Ectodermal cell (in vitro differentiated cells): ENCODE data around the gene CDH2.

Source experiments
- H3K27ac ChIP-seq: 2 replicates; pipeline ENCODE4 v1.7.0; 2013; ENCODE audit warnings: mild to moderate bottlenecking, low read depth, low read length; ENCODE audit not compliant: insufficient read depth, poor library complexity, severe bottlenecking
- H3K27me3 ChIP-seq: 2 replicates; pipeline ENCODE4 v1.7.0; 2013; ENCODE audit warnings: mild to moderate bottlenecking, low read length; ENCODE audit not compliant: insufficient read depth, control insufficient read depth, poor library complexity, severe bottlenecking
- H3K36me3 ChIP-seq: one replicate; pipeline ENCODE4 v1.7.0; 2013; ENCODE audit warnings: low read length; ENCODE audit not compliant: control insufficient read depth, insufficient read depth
- H3K4me1 ChIP-seq: one replicate; pipeline ENCODE4 v1.7.0; 2013; ENCODE audit warnings: low read length; ENCODE audit not compliant: control insufficient read depth, insufficient read depth
- H3K4me3 ChIP-seq: 2 replicates; pipeline ENCODE4 v1.7.0; 2013; ENCODE audit warnings: low read depth, low read length, control low read depth; ENCODE audit not compliant: insufficient read depth
- H3K9me3 ChIP-seq: 2 replicates; pipeline ENCODE4 v1.7.0; 2013; ENCODE audit warnings: mild to moderate bottlenecking, low read length, moderate library complexity; ENCODE audit not compliant: control insufficient read depth
- WGBS, 2 experiments: methylation state at CpG; one replicate each; pipeline ENCODE4 v1.1.7; 2013; ENCODE audit warnings: missing lambda C conversion rate in 2 of 2; 5-methylcytosine and 5-hydroxymethylcytosine counted together

CDH2 gene

DNA sequence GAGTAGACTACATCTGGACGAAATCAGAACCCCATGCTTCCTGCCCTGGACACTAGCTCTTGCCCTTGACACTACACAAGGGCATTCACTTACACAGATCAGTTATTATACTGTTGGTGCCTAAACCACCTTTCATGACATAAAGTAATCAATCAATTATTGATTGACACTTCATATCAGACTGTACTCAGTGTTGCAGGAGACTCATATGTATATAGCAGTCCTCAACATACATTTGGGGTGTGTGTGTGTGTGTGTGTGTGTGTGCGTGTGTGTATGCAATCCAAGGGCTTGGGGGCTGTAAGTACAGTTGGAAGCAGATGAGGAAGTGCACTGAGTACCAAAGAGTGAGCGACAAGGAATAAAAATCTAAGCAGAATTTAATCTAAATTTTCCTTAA is 5.1 kb downstream of the CDH2 start:
- 86 to 91% methylated on average over 2 of the region's 3 CpGs for WGBS, 2 experiments
- H3K4me1 ChIP-seq: peaks cover 24% of the 10 kb centered on the region
- no peaks in the 10 kb centered on the region for H3K9me3 ChIP-seq
- no peaks in the 10 kb centered on the region for H3K36me3 ChIP-seq
- H3K27me3 ChIP-seq: no peaks in the 10 kb centered on the region
- H3K4me3 ChIP-seq: no peak overlapping the region
- no peak overlapping the region for H3K27ac ChIP-seq

DNA sequence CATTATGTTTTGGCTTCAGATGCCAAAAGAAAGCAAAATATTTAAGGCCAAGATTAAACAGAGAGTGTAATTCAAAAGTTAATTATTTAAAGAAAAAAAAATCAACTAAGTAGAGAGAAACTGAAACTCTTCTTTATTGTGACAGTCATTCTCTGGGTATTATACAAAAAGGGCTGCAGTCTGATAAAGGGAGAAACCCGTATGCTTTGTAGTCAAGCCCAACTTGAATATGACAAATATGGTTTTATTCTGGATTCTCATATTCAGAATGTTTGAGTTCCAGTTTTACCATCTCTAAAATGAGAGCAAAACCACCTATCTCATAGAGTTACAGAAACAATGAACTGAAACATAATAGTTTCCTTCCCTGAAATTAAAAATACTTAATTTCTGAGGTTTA is 8.2 kb downstream of the CDH2 start:
- 92 to 100% methylated on average over 1 of the region's 1 CpG for WGBS, 2 experiments
- peaks cover 21% of the 10 kb centered on the region for H3K4me1 ChIP-seq
- no peaks in the 10 kb centered on the region for H3K36me3 ChIP-seq
- no peaks in the 10 kb centered on the region for H3K9me3 ChIP-seq
- H3K4me3 ChIP-seq: no peak overlapping the region
- H3K27ac ChIP-seq: no peak overlapping the region
- H3K27me3 ChIP-seq: no peaks in the 10 kb centered on the region

DNA sequence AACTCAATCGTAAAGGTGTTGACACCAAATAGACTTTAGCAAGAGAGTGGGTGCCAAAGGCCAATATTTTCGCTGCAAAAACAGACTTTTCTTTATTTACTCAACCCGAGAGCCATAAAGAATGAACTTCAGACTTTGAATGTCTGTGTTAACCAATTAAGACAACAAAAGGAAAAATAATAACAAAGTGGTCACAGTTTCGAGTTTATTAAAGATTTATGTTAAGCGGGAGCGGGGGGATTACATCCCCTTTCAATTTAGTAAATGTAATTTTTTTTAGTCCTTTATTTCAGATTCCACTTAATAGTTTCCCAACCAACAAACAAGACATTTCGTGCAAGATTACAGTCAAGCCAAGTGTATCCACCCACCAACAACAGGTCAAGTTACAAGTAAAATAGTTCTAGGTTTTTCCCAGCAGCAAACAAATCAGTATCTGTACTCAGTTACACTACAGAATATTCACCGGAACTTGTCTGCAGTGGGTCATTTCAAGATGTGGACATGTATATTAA is 9.0 kb downstream of the CDH2 start:
- Histone ChIP-seq H3K9me3 (no peaks in the 10 kb centered on the region), H3K4me3 (no peak overlapping the region), H3K4me1 (peaks cover 21% of the 10 kb centered on the region), H3K36me3 (no peaks in the 10 kb centered on the region), H3K27me3 (no peaks in the 10 kb centered on the region), H3K27ac (no peak overlapping the region)
- WGBS, 2 experiments: 97% methylated on average over 5 to 8 of the region's 8 CpGs

DNA sequence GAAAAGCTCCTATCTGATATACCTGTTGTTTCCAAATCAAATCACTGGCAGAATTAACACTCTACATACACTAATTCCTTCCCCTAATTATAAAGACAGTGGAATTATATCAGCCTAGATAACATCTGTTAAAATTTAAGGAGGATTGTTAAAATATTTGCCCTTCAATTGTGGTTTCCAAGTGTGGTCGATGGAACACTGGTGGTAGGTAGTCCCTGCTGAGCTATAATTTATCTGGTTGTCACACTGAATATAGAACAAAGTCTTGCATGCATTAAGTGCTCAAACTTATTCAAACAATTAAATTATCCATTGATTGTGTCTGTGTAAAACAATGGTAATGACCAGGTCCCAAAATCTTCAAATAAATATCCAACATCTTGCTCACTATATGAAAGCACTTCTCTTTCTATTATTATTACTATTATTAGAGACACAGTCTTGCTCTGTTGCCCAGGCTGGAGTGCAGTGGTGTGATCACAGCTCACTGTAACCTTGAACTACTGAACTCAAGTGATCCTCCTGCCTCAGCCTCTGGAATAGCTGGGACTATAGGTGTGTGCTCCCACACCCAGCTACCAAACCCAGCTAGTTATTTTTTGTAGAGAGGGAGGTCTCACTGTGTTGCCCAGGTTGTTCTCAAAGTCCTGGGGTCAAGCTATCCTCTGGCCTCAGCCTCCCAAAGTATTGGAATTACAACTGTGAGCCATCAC is 12.0 kb downstream of the CDH2 start:
- 80 to 90% methylated on average over 1 of the region's 1 CpG for WGBS, 2 experiments

DNA sequence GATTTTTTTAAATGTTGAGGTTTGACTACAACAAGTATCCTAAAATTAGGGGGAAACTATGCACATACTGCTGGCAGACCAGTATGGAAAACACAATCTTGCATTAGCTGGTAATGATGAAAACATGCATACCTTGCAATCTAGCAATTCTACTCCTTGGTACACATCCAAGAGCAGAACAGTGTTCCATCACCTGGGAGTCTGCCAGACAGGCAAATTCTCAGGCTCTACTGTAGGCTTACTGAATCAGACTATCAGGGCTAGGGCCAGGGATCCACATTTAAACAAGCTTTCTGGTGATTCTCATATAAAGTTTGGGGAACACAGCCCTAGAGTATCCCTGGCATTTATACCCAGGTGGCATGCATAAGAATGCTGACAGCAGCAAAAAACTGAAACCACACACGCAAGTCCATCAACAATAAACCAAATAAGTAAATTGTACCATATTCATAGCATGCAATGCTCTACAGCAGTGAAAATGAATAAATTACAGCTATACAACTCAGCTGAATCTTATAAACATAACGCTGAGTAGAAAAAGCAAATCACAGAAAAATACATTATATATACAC is 13.6 kb downstream of the CDH2 start:
- H3K9me3 ChIP-seq: no peaks in the 10 kb centered on the region
- H3K27ac ChIP-seq: no peak overlapping the region
- H3K4me3 ChIP-seq: no peak overlapping the region
- no peaks in the 10 kb centered on the region for H3K27me3 ChIP-seq
- WGBS, 2 experiments: 84 to 86% methylated on average over 1 to 2 of the region's 2 CpGs
- no peaks in the 10 kb centered on the region for H3K36me3 ChIP-seq
- H3K4me1 ChIP-seq: peaks cover 38% of the 10 kb centered on the region

More for the DNA sequence above, 12.0 kb downstream of the CDH2 start:
- H3K36me3 ChIP-seq: no peaks in the 10 kb centered on the region
- no peak overlapping the region for H3K27ac ChIP-seq
- H3K4me1 ChIP-seq: peaks cover 35% of the 10 kb centered on the region
- H3K4me3 ChIP-seq: no peak overlapping the region
- H3K27me3 ChIP-seq: no peaks in the 10 kb centered on the region
- H3K9me3 ChIP-seq: no peaks in the 10 kb centered on the region

DNA sequence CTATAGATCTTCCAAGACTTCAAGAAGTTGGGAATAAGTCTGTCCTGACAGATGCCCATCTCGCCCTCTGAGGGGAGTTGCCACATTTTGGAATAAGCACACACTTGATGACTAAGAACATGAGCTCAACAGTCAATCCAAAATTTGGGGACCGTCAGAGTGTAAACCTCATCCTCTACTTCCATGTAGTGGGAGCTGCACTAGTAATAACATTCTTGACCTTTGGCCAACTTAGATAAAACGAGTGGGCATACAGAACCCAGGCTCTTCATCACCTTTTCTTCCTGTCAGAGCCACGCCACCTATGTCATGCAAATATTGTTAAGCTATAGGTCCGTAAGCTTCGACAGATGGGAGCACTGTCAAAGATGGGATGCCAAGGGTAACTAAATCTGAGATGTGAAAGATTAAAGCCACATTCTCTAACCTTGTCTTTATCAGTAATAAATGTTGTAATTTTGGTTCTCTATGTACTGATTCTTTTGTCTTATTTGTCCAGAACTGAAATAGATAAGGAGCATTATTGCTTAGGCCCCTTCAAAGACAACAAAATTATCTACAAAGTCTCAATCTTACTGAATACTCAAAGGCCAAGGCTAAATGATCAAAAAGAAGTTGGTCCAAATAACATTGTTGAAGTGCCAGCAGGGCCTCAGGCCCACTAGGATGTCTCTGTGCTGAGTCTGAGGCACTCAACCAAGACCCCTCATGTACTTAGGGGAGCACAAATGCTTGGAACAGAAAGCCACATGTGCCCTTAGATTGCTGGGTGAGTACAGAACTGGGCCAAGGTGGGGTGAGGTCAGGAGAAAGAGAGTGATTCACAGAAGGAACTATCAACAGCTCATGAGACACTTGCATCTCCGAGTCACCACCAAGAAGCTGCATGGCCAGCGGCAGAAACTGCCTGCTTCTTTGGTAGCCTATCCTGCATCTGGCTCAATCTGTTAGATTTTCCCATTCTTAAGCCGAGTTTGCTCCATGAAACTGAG is 15.0 kb downstream of the CDH2 start:
- H3K27ac ChIP-seq: no peak overlapping the region
- H3K9me3 ChIP-seq: no peaks in the 10 kb centered on the region
- peaks cover 31% of the 10 kb centered on the region for H3K4me1 ChIP-seq
- H3K4me3 ChIP-seq: no peak overlapping the region
- no peaks in the 10 kb centered on the region for H3K27me3 ChIP-seq
- 87 to 88% methylated on average over 9 of the region's 9 CpGs for WGBS, 2 experiments
- H3K36me3 ChIP-seq: no peaks in the 10 kb centered on the region

DNA sequence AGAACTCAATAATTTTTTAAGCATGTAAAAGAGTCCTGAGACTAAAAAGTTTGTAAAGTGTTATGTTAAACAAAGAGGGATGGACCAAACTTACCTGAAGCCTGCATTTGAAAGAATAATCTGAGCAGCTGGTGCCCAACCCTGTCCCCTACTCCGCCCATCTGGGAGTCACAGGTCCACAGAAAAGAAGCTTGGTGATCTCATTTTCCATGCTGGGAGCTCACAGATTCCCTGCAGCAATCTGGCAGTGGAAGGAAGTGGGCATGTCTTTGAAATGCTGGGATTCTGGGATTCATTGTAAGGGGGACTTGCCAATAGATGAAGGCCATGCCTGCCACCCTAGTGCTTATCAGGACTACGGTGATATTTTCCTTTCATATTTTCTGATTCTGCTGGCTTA is 17.9 kb downstream of the CDH2 start:
- Histone ChIP-seq H3K36me3 (no peaks in the 10 kb centered on the region), H3K9me3 (no peaks in the 10 kb centered on the region), H3K4me3 (no peak overlapping the region), H3K27ac (no peak overlapping the region), H3K4me1 (peaks cover 46% of the 10 kb centered on the region), H3K27me3 (no peaks in the 10 kb centered on the region)
- 82 to 84% methylated on average over 2 of the region's 2 CpGs for WGBS, 2 experiments

DNA sequence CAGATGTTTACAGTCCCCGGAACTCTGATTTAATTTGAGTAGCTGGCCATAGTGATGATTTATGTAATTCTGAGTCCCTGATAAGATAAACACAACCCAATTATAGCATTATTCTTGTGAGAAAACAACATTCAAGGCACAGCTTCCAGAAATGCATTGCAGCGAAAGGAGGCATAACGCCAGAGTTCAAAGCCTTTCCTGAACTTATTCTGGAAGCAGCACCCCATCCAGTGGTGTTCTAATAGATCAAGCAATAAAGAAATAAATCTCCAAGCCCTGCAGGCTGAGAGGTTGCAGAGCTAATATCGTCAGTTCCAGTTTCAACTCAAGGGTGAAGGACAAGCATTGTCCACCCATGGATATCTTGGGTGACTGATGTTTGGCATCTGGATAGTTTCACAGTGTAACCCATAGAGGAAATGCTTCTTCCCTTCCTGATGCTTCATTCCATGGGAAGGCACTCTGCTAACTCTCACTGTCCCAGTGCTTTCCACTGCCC is 18.8 kb downstream of the CDH2 start:
- Histone ChIP-seq H3K27me3 (no peaks in the 10 kb centered on the region), H3K27ac (no peak overlapping the region), H3K4me3 (no peak overlapping the region), H3K9me3 (no peaks in the 10 kb centered on the region), H3K36me3 (no peaks in the 10 kb centered on the region), H3K4me1 (peaks cover 48% of the 10 kb centered on the region)
- 92 to 95% methylated on average over 4 of the region's 4 CpGs for WGBS, 2 experiments

DNA sequence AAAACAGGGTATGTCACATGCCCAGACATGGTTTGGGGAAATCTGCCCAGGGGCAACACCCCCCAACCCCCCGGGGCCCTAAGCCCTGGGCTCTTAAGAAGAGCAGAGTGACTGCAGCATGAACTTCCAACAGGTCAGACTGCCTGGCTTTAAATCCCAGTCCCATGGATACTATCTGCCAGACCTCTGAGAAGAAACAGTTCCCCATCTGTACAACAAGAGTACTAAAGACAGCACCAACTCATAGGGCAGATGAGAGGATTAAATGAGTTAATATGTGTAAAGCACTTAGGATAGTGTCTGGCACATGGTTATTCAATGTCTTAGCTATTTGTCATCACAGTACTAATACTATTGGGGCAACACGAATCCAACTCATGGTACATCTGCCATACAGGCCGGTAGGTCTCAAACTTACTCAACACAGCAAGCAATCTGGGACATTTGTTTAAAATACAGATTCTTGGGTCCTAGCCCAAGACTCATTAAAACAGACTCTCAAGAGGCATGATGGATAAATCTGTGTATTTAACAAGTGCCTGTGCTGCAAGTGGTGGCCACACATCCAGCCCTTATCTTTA is 23.4 kb downstream of the CDH2 start:
- no peaks in the 10 kb centered on the region for H3K27me3 ChIP-seq
- peaks cover 43% of the 10 kb centered on the region for H3K4me1 ChIP-seq
- no peak overlapping the region for H3K4me3 ChIP-seq
- no peaks in the 10 kb centered on the region for H3K9me3 ChIP-seq
- 81 to 89% methylated on average over 3 of the region's 3 CpGs for WGBS, 2 experiments
- no peak overlapping the region for H3K27ac ChIP-seq
- no peaks in the 10 kb centered on the region for H3K36me3 ChIP-seq
